HepG2 (cell line): Measurements from ENCODE around the gene DPH5.

ENCODE experiments used
- ARNTL ChIP-seq: sonication (generic); formaldehyde crosslinking; IDR thresholded peaks from 2 replicates; pipeline ENCODE4 v1.4.0; 2020; ENCODE audit warnings: mild to moderate bottlenecking, missing genetic modification reagents
- HNF4G ChIP-seq, 2 experiments: sonication (generic) in 1 of 2; formaldehyde crosslinking in 1 of 2; IDR thresholded peaks; 2 replicates each; pipeline versions ENCODE4 v1.4.0 to v1.6.1; 2011 to 2020; ENCODE audit warnings: borderline replicate concordance in 2 of 2, low read depth in 2 of 2, mild to moderate bottlenecking in 2 of 2, low read length in 1 of 2, missing genetic modification reagents in 1 of 2, moderate library complexity in 1 of 2
- KAT7 ChIP-seq: IDR thresholded peaks from 2 replicates; pipeline ENCODE4 v1.6.1; 2018; ENCODE audit warnings: borderline replicate concordance, missing compliant biosample characterization
- NFIC ChIP-seq: IDR thresholded peaks from 2 replicates; pipeline ENCODE4 v1.6.1; 2012; ENCODE audit warnings: mild to moderate bottlenecking, low read length, inconsistent platforms
- PAF1 ChIP-seq: IDR thresholded peaks from 2 replicates; pipeline ENCODE4 v1.6.1; 2016; ENCODE audit warnings: missing genetic modification reagents, missing compliant biosample characterization
- RAD21 ChIP-seq: fragments of 450-650 bp; formaldehyde crosslinking; IDR thresholded peaks from 2 replicates; pipeline ENCODE4 v1.5.0; 2020; ENCODE audit warnings: mild to moderate bottlenecking
- SUZ12 ChIP-seq: fragments of 150-350 bp; IDR thresholded peaks from 2 replicates; pipeline ENCODE4 v1.6.1; 2014; ENCODE audit warnings: low read depth, low read length
- TAF1 ChIP-seq: sonication (generic); formaldehyde crosslinking; IDR thresholded peaks from 2 replicates; pipeline ENCODE4 v1.4.0; 2020; ENCODE audit warnings: missing genetic modification reagents
- ZFP36L2 ChIP-seq: sonication (generic); formaldehyde crosslinking; IDR thresholded peaks from 2 replicates; pipeline ENCODE4 v1.4.0; 2020; ENCODE audit warnings: missing genetic modification reagents
- ZNF292 ChIP-seq: sonication (generic); formaldehyde crosslinking; IDR thresholded peaks from 2 replicates; pipeline ENCODE4 v1.8.1; 2022; ENCODE audit warnings: mild to moderate bottlenecking, low read depth, missing genetic modification reagents, borderline replicate concordance
- TF ChIP-seq, protein P1 (sequence below): sonication (generic); formaldehyde crosslinking; IDR thresholded peaks from 2 replicates; pipeline ENCODE4 v1.5.0; 2020; ENCODE audit warnings: mild to moderate bottlenecking, missing genetic modification reagents, moderate library complexity
- TF ChIP-seq, protein P2 (sequence below): sonication (generic); formaldehyde crosslinking; IDR thresholded peaks from 2 replicates; pipeline ENCODE4 v1.5.1; 2020; ENCODE audit warnings: missing genetic modification reagents, mild to moderate bottlenecking, borderline replicate concordance

DNA sequence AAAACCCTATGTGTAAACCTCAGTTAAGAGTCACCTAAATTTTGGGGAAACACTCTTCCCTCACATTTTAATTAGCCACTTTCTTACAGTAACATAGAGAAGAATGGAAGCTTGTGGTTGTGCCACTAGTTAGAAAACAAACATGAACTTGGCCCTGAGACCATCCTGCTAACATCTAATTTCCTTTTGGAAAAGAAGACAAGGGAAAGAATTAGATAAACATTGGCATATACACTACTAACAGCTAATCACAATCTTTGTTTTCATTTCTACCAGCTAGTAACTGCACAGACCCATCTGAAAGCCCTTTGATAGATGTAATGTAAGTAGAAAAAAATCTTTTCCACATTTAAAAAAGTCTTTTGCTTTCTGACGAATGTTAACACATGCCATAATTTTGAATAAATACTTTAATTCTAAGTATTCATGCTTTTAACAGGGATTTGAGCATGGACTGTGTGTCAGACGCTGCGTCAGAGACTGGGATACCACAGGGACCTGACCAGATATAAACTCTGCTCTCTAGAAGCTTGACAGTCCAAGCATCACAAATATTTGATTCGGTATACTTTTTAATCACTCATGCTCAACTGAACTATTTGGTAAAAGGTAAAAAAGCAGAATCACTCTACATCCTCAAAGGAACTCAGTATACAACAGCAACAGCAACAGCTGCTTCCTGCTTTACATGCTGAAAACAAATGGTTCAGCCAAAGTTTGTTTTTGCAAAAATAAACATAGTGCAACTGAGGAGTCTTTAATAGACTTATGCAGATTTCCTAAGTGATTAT is 30.2 kb downstream of the DPH5 start:
- TF ChIP-seq ARNTL: no peak
- TF ChIP-seq HNF4G (IDR thresholded peaks at IDR 0.05; ENCODE audit: borderline replicate concordance, low read depth, low read length): no peak
- TF ChIP-seq HNF4G (CRISPR knock-in tag; IDR thresholded peaks at IDR 0.05; ENCODE audit: borderline replicate concordance, low read depth): no peak
- TF ChIP-seq ZFP36L2 (CRISPR knock-in tag): no peak
- no peak for TF ChIP-seq RAD21 (CRISPR knock-in tag)
- TF ChIP-seq, protein P1, sequence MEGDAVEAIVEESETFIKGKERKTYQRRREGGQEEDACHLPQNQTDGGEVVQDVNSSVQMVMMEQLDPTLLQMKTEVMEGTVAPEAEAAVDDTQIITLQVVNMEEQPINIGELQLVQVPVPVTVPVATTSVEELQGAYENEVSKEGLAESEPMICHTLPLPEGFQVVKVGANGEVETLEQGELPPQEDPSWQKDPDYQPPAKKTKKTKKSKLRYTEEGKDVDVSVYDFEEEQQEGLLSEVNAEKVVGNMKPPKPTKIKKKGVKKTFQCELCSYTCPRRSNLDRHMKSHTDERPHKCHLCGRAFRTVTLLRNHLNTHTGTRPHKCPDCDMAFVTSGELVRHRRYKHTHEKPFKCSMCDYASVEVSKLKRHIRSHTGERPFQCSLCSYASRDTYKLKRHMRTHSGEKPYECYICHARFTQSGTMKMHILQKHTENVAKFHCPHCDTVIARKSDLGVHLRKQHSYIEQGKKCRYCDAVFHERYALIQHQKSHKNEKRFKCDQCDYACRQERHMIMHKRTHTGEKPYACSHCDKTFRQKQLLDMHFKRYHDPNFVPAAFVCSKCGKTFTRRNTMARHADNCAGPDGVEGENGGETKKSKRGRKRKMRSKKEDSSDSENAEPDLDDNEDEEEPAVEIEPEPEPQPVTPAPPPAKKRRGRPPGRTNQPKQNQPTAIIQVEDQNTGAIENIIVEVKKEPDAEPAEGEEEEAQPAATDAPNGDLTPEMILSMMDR: no peak
- no peak for TF ChIP-seq KAT7
- no peak for TF ChIP-seq PAF1 (CRISPR knock-in tag)
- TF ChIP-seq, protein P2, sequence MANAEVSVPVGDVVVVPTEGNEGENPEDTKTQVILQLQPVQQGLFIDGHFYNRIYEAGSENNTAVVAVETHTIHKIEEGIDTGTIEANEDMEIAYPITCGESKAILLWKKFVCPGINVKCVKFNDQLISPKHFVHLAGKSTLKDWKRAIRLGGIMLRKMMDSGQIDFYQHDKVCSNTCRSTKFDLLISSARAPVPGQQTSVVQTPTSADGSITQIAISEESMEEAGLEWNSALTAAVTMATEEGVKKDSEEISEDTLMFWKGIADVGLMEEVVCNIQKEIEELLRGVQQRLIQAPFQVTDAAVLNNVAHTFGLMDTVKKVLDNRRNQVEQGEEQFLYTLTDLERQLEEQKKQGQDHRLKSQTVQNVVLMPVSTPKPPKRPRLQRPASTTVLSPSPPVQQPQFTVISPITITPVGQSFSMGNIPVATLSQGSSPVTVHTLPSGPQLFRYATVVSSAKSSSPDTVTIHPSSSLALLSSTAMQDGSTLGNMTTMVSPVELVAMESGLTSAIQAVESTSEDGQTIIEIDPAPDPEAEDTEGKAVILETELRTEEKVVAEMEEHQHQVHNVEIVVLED (CRISPR knock-in tag): no peak
- TF ChIP-seq ZNF292 (CRISPR knock-in tag): no peak
- no peak for TF ChIP-seq NFIC
- TF ChIP-seq SUZ12: no peak
- no peak for TF ChIP-seq TAF1 (CRISPR knock-in tag)
